HG02642 (cell line): ENCODE data around the gene RAPGEF1.
A peak's percentile ranks its signal among the peaks of the same experiment; 100 is the strongest.

Experiments used
- ATAC-seq: cut with Tn5 transposase; IDR thresholded peaks from one replicate; pipeline ENCODE4 v1.9.1; 2021; ENCODE audit warnings: mild to moderate bottlenecking; ENCODE audit not compliant: unreplicated experiment, poor library complexity

Gene RAPGEF1

GRCh38 chr9:131748411-131748955 lies 8.6 kb upstream of the RAPGEF1 start:
- no peak for ATAC-seq

GRCh38 chr9:131747352-131747751 lies 7.5 kb upstream of the RAPGEF1 start:
- no peak for ATAC-seq

- ATAC-seq: no peak
These were observed 5.7 kb upstream of the RAPGEF1 start for GRCh38 chr9:131745610-131746009.

GRCh38 chr9:131744720-131745201 lies 4.9 kb upstream of the RAPGEF1 start:
- no peak for ATAC-seq

GRCh38 chr9:131744171-131744719 lies 4.4 kb upstream of the RAPGEF1 start:
- no peak for ATAC-seq

- no peak for ATAC-seq
These were observed 3.6 kb upstream of the RAPGEF1 start for GRCh38 chr9:131743501-131743900.

GRCh38 chr9:131743096-131743495 lies 3.2 kb upstream of the RAPGEF1 start:
- no peak for ATAC-seq

- no peak for ATAC-seq
These were observed 1.0 kb upstream of the RAPGEF1 start for GRCh38 chr9:131740898-131741297.

GRCh38 chr9:131739133-131739958 lies 530 bp downstream of the RAPGEF1 start:
- ATAC-seq: peak; percentile 38

- ATAC-seq: no peak
These were observed 1.4 kb downstream of the RAPGEF1 start for GRCh38 chr9:131738293-131739132.

GRCh38 chr9:131737426-131737825 lies 2.5 kb downstream of the RAPGEF1 start:
- no peak for ATAC-seq

- no peak for ATAC-seq
These were observed 3.4 kb downstream of the RAPGEF1 start for GRCh38 chr9:131736431-131736830.

- no peak for ATAC-seq
These were observed 4.4 kb downstream of the RAPGEF1 start for GRCh38 chr9:131735238-131736128.

- no peak for ATAC-seq
These were observed 5.1 kb downstream of the RAPGEF1 start for GRCh38 chr9:131734781-131735180.

GRCh38 chr9:131734165-131734610 lies 5.7 kb downstream of the RAPGEF1 start:
- no peak for ATAC-seq

- ATAC-seq: no peak
These were observed 6.3 kb downstream of the RAPGEF1 start for GRCh38 chr9:131733541-131734061.

GRCh38 chr9:131732636-131733289 lies 7.1 kb downstream of the RAPGEF1 start:
- no peak for ATAC-seq

- ATAC-seq: no peak
These were observed 7.8 kb downstream of the RAPGEF1 start for GRCh38 chr9:131732061-131732526.

GRCh38 chr9:131731644-131732043 lies 8.2 kb downstream of the RAPGEF1 start:
- no peak for ATAC-seq
